Umbilical cord (tissue), 2 donors: ENCODE measurements around the gene GRB14. TPM values are rescaled to one million over a fixed set of nuclear protein-coding genes. Genes with fewer than 3 reads are reported as not detected.
"Not testable (repeated sequence)": the region's sequence is repeated elsewhere in the genome, so short reads cannot be mapped to it uniquely, and the experiment has no call there.

Experiments
- DNase-seq: peaks from one replicate; pipeline ENCODE4 v3.0.0-alpha.2; 2015; ENCODE audit warnings: low spot score
- total RNA-seq: library from RNA; depleted of rRNA; stranded (reverse); fragments of >200 nt; gene quantifications from one replicate; pipeline ENCODE4 v1.2.3, GENCODE V29; 2014; ENCODE audit warnings: low replicate concordance; ENCODE audit not compliant: insufficient read depth

The GRB14 gene
- total RNA-seq, 1 donor from 2014 or later = 0.48 TPM

DNA sequence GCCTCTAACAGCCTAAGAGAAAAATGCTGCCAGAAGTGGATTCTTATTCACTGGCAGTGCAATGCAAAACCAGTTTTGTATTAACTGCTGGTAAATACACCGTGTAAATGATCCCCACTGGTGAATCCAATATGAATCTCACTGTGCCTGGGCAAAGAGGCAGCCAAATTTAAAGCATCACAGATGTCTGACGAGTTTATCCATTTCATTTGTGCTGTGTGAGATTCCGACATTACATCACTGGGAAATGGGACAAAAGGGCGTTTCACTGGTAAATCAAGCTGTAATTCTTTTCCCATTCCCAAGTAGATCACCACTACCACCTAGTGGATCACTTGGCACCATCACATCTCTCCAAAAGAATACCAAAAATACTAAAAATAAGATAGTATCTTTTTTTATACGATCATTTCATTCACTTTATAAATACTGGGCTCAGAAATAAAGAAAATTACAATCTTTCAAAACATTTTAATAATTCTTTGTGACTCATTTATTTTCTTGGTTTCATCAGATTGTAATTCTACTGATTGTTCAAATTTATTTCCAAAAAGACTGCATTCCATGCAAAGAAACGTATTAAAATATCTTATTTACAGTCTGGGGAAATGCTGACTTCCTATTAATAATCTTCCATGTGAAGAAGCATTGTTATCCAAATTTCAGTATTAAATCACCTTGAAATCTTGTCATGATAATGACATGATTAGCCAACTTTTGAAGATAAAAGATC is 125.6 kb downstream of the GRB14 start:
- DNase-seq = peak; percentile 35

DNA sequence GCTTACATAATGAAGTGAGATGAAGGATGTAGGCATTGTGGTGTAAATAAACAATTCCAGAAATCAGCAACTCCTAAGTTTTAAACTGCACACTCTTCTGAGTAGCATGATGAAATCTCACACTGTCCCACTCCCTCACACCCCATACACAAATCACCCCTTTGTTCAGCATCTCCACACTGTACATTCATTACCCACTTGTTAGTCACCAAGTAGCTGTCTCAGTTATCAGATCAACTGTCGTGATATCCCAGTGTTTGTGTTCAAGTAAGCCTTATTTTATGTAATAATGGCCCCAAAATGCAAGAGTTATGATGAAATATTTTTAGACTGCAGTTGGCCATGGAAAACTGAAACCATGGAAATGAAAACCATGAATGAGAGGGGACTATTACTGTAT is 135.7 kb downstream of the GRB14 start:
- no peak for DNase-seq

DNA sequence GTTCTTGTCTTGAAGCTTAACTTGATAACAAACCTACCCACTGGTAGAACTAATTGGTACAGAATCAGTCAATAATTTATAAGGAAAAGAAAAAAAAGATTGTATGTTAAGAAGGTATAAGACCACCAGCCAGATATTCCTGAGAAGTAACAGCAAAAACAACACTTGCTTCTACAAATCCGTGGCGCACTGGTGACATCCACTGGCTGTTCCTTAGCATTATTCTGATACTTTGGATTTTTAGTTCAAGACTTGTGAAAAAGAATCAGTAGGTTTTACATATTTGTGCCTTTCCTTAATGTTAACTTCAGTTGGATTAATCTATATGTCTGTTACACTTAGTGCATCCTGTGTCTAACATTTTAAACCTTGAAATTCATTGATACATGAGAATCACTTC is 141.8 kb downstream of the GRB14 start:
- peak; percentile 35 for DNase-seq

- DNase-seq = no peak
These were observed 143.1 kb downstream of the GRB14 start for GRCh38 chr2:164478205-164478604.

- DNase-seq = no peak
These were observed 146.4 kb downstream of the GRB14 start for GRCh38 chr2:164474873-164475272.

DNA sequence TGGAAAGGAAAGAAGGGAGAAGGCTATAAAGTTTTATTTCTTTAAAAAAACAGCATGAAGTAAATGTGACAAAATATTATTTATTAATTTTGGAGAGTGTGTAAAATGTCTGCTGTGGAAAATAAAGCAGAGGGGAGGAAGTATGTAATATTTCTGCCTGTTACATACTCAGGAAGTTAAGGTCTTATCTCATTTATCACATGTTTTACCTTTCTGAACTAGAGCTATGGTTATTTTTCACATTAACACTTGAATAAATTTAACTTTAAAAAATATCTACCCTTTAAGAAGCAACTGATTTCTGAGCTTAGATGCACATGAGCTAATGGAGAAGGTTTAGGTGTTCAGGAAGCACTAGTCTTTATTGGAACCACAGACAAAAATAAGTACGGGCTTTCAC is 148.3 kb downstream of the GRB14 start:
- no peak for DNase-seq

GRCh38 chr2:164465047-164465446 is 156.2 kb downstream of the GRB14 start:
- DNase-seq = not testable (repeated sequence)

GRCh38 chr2:164464376-164464775 is 156.9 kb downstream of the GRB14 start:
- no peak for DNase-seq

GRCh38 chr2:164458792-164459191 is 162.5 kb downstream of the GRB14 start:
- DNase-seq = no peak

DNA sequence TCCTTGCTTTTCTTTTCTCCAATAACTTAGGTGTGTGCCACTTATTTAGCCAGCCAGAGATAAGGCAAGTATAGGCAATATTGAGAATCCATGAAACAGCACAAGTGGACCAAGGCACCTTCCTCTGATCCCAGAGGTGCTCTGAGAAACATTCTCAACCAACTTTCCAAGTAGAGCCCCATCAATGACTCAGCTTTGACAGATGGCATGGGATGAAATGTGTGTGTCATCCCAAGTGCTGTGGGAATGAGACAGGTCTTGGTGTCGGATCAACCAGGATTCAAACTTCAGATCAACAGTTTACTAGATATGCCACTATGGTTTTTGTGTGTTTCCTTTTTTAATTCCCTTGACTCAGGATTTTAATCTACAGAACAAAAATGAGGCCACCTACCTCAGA is 164.0 kb downstream of the GRB14 start:
- DNase-seq = no peak

GRCh38 chr2:164456619-164457018 is 164.7 kb downstream of the GRB14 start:
- DNase-seq = peak; percentile 4

DNA sequence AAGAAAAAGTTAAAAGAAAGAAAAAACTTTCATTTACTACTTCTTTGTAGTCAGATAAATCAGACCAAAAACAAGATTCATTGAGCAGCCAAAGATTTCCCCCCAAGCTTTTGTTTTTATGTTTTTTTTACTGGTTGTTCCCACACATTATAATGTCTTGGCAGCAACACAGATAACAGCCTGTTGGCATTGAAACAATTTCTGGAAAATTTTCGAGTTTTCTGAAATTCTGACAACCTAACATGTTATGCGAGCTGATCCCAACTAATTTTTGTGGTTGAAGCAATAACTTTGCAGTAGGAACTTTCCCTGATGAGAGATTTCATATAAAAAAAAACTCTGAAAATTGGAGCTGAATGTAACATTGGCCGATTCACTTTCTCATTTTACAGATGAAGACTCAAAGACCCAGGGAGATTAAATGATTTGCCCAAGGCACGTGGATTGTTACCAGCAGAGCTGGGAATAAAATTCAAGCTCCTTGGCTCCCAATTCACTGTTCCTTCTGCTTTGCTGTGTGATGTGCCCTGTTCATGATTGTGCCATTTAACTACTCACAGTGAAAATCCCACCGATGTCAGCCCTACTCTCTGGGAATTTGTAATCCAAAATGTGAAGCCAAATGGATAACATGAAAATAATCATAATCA is 167.5 kb downstream of the GRB14 start:
- no peak for DNase-seq

DNA sequence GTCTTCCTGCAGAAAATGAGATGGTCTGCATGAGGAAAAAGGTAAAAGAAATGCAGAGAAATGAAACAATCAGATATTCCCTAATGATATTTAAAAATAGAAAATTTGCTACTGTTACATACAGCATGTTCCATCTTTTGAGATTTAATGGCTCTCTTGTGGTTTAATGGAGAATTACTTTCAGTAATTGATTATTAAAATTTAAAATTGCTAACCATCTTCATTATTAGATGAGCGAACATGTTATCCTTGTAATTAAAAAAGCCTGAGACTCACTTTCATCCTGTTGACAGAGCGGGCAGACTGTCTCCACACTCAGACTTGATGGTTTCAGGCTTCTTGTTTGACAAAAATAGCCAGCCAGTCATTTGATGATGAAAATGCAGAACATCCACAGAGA is 171.0 kb downstream of the GRB14 start:
- DNase-seq = no peak

DNA sequence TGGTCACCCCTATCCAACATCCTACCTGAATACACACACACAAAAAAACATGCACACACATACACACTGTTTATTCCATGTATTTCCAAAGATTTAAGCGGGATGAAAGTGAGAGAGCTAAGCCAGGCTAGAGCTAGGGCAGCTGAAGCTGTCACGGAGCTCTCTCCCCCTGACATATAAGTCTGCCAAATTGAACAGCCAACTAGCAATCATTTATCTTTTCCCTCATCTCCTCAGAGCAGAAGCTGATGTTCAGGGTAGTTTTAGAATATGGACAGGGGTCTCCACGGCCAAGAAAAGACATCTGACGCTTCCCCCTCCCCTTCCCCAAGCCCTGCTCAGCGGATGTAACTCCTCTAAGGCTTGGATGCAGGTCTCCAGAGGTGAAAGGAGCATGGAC is 171.6 kb downstream of the GRB14 start:
- no peak for DNase-seq

DNA sequence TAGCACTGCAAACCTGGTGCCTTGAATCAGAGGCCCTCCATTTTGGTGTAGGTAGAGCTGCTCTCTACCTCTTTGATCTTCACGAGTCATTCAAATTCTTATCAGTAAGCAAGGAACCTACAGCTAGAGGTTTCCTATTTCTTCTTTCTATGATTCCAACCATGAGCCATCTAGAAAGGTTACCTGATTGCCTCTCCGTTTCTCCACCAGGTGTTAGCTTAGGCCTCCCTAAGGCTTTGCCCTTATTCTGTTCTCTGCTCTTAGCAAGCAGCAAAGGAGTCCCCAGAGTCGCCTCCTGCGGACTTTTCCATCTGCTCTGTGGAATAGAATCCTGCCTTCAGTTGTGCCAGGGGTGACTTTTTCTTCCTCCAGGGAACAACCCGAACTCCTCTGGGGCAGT is 173.6 kb downstream of the GRB14 start:
- no peak for DNase-seq

Other genes with a start within 250 kb of the GRB14 start
- 46.9 TPM for gene COBLL1, start 220.3 kb upstream of the GRB14 start, total RNA-seq